Tibial nerve (tissue), 4 donors: ENCODE data around the gene SPAG17.

Experiments used
- CTCF ChIP-seq, 5 experiments: fragments of 200-600 bp in 3 of 5; fragments of 450-650 bp in 2 of 5; sonication (generic) in 3 of 5; IDR thresholded peaks; one replicate each; pipeline ENCODE4 v1.5.1; 2016 to 2019; ENCODE audit warnings: antibody characterized with exemption in 5 of 5, mild to moderate bottlenecking in 3 of 5, moderate library complexity in 2 of 5
- EP300 ChIP-seq, 2 donors: sonication (generic); formaldehyde crosslinking; IDR thresholded peaks; one replicate each; pipeline ENCODE4 v1.6.1; 2017; ENCODE audit warnings: antibody characterized with exemption in 2 of 2, mild to moderate bottlenecking in 1 of 2
- POLR2A ChIP-seq, 2 donors: fragments of 450-650 bp; IDR thresholded peaks; one replicate each; pipeline ENCODE4 v1.6.1; 2017; ENCODE audit warnings: antibody characterized with exemption in 2 of 2, mild to moderate bottlenecking in 2 of 2, moderate library complexity in 2 of 2

- TF ChIP-seq CTCF (IDR thresholded peaks at IDR 0.05) (no peak), EP300 (IDR thresholded peaks at IDR 0.05) (no peak), POLR2A (IDR thresholded peaks at IDR 0.05) (no peak)
Observed at GRCh38 chr1:118023199-118023598, 161.8 kb downstream of the SPAG17 start.
